ENCODE results near the gene PPP1R9A. TPM values are rescaled to one million over a fixed set of nuclear protein-coding genes. Genes with fewer than 3 reads are reported as not detected.

The PPP1R9A gene
- total RNA-seq, 1 experiment from 2014 or later: 13.5 TPM

DNA sequence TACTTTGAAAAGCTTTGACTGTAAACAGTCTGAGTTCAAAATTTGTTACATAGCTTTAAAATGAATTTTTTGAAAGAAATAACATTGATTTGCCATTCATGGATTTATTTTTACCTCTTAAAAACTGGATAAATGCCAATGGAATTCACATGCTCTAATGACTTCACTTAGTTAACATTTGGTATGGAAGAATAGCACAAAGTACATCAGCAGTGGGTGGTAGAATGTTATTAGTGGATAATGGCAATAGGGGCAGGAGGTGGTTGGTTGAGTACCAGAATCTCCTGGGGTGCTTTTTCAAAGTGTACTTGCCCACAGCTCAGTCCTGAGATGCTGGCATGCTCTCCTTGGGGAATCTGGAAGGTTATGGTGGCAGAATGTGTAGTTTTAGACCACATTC lies 4.7 kb downstream of the PPP1R9A start:
- no peaks in the 10 kb centered on the region for H3K9me3 ChIP-seq (ENCODE audit: control insufficient read depth in 1 of 2, insufficient read depth in 1 of 2, low read depth in 1 of 2, low read length in 2 of 2)
- no peak overlapping the region for H3K27ac ChIP-seq (ENCODE audit: low read depth, low read length)
- no peaks in the 10 kb centered on the region for H3K27me3 ChIP-seq (ENCODE audit: insufficient read depth, low read length)
- no peak overlapping the region for H3K9ac ChIP-seq (ENCODE audit: low read length)
- TF ChIP-seq, protein P1, sequence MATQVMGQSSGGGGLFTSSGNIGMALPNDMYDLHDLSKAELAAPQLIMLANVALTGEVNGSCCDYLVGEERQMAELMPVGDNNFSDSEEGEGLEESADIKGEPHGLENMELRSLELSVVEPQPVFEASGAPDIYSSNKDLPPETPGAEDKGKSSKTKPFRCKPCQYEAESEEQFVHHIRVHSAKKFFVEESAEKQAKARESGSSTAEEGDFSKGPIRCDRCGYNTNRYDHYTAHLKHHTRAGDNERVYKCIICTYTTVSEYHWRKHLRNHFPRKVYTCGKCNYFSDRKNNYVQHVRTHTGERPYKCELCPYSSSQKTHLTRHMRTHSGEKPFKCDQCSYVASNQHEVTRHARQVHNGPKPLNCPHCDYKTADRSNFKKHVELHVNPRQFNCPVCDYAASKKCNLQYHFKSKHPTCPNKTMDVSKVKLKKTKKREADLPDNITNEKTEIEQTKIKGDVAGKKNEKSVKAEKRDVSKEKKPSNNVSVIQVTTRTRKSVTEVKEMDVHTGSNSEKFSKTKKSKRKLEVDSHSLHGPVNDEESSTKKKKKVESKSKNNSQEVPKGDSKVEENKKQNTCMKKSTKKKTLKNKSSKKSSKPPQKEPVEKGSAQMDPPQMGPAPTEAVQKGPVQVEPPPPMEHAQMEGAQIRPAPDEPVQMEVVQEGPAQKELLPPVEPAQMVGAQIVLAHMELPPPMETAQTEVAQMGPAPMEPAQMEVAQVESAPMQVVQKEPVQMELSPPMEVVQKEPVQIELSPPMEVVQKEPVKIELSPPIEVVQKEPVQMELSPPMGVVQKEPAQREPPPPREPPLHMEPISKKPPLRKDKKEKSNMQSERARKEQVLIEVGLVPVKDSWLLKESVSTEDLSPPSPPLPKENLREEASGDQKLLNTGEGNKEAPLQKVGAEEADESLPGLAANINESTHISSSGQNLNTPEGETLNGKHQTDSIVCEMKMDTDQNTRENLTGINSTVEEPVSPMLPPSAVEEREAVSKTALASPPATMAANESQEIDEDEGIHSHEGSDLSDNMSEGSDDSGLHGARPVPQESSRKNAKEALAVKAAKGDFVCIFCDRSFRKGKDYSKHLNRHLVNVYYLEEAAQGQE (IDR thresholded peaks at IDR 0.05; ENCODE audit: low read depth): no peak
- TF ChIP-seq TCF7L2 (IDR thresholded peaks at IDR 0.05; ENCODE audit: borderline replicate concordance, extremely low read depth, insufficient read depth, insufficient read length): no peak
- no peak for TF ChIP-seq JUND (IDR thresholded peaks at IDR 0.05)
- TF ChIP-seq RAD21 (IDR thresholded peaks at IDR 0.05; ENCODE audit: low read depth): no peak
- TF ChIP-seq CEBPB (IDR thresholded peaks at IDR 0.05; ENCODE audit: low read depth): no peak
- TF ChIP-seq SRF (IDR thresholded peaks at IDR 0.05; ENCODE audit: low read depth): no peak
- TF ChIP-seq, protein P2, sequence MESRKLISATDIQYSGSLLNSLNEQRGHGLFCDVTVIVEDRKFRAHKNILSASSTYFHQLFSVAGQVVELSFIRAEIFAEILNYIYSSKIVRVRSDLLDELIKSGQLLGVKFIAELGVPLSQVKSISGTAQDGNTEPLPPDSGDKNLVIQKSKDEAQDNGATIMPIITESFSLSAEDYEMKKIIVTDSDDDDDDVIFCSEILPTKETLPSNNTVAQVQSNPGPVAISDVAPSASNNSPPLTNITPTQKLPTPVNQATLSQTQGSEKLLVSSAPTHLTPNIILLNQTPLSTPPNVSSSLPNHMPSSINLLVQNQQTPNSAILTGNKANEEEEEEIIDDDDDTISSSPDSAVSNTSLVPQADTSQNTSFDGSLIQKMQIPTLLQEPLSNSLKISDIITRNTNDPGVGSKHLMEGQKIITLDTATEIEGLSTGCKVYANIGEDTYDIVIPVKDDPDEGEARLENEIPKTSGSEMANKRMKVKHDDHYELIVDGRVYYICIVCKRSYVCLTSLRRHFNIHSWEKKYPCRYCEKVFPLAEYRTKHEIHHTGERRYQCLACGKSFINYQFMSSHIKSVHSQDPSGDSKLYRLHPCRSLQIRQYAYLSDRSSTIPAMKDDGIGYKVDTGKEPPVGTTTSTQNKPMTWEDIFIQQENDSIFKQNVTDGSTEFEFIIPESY (IDR thresholded peaks at IDR 0.05; ENCODE audit: extremely low read depth, insufficient replicate concordance, low read length): no peak
- no peak for TF ChIP-seq SP1 (IDR thresholded peaks at IDR 0.05; ENCODE audit: low read depth)
- no peak for TF ChIP-seq POLR2AphosphoS5 (IDR thresholded peaks at IDR 0.05; ENCODE audit: low read depth, low read length)
- no peak for TF ChIP-seq EGR1 (IDR thresholded peaks at IDR 0.05; ENCODE audit: low read depth)
- no peak for TF ChIP-seq SIN3A (IDR thresholded peaks at IDR 0.05; ENCODE audit: low read depth)
- H4K20me1 ChIP-seq (ENCODE audit: insufficient read depth): no peaks in the 10 kb centered on the region
- H3K9me2 ChIP-seq (ENCODE audit: insufficient read depth): no peaks in the 10 kb centered on the region
- H3K4me3 ChIP-seq (replicated peaks in 1 of 2; ENCODE audit: low read depth in 1 of 2, low read length in 2 of 2): no peak overlapping the region
- no peak for DNase-seq (ENCODE audit: low read depth, low spot score)
- peaks cover 0 to 12% of the 10 kb centered on the region in 2 experiments; a peak in 2 of 4 replicates for H3K4me1 ChIP-seq (ENCODE audit: control insufficient read depth in 1 of 2, insufficient read depth in 2 of 2, low read length in 2 of 2)
- ATAC-seq: no peak
- intact Hi-C loops (cut with micrococcal nuclease): no loop called here
- no peak overlapping the region for H2AFZ ChIP-seq (ENCODE audit: low read depth, low read length, poor library complexity, severe bottlenecking)
- POLR2A ChIA-PET: no interaction called here
- H3K79me2 ChIP-seq (ENCODE audit: insufficient read depth, low read length): no peaks in the 10 kb centered on the region
- CTCF ChIA-PET: no interaction called here
- no peak overlapping the region for H3K4me2 ChIP-seq (ENCODE audit: low read length)
- RAD21 ChIA-PET (ENCODE audit: low non-redundant PET in 1 of 2, low total read pairs in 2 of 2, uncharacterized antibody in 2 of 2, unreplicated experiment in 2 of 2): no interaction called here
- no peaks in the 10 kb centered on the region for H3K36me3 ChIP-seq (ENCODE audit: control insufficient read depth in 1 of 2, insufficient read depth in 2 of 2, low read length in 2 of 2)
- no TSS peak for BruUV-seq (replicated peaks)
